Breast epithelium (tissue), 3 donors: Measurements from ENCODE around the gene LRR1.
"Not testable (repeated sequence)": the region's sequence is repeated elsewhere in the genome, so short reads cannot be mapped to it uniquely, and the experiment has no call there.

Experiments
- POLR2A ChIP-seq: fragments of 450-650 bp; IDR thresholded peaks from one replicate; pipeline ENCODE4 v1.6.1; 2016; ENCODE audit warnings: antibody characterized with exemption, mild to moderate bottlenecking, moderate library complexity
- TF ChIP-seq, protein P1 (sequence below), 3 donors: fragments of 450-650 bp; IDR thresholded peaks; one replicate each; pipeline ENCODE4 v1.5.1; 2016 to 2017; ENCODE audit warnings: antibody characterized with exemption in 3 of 3, mild to moderate bottlenecking in 3 of 3, moderate library complexity in 3 of 3

GRCh38 chr14:49584981-49585640 is 13.6 kb upstream of the LRR1 start:
- TF ChIP-seq POLR2A, result not testable (repeated sequence)
- TF ChIP-seq, protein P1, sequence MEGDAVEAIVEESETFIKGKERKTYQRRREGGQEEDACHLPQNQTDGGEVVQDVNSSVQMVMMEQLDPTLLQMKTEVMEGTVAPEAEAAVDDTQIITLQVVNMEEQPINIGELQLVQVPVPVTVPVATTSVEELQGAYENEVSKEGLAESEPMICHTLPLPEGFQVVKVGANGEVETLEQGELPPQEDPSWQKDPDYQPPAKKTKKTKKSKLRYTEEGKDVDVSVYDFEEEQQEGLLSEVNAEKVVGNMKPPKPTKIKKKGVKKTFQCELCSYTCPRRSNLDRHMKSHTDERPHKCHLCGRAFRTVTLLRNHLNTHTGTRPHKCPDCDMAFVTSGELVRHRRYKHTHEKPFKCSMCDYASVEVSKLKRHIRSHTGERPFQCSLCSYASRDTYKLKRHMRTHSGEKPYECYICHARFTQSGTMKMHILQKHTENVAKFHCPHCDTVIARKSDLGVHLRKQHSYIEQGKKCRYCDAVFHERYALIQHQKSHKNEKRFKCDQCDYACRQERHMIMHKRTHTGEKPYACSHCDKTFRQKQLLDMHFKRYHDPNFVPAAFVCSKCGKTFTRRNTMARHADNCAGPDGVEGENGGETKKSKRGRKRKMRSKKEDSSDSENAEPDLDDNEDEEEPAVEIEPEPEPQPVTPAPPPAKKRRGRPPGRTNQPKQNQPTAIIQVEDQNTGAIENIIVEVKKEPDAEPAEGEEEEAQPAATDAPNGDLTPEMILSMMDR (IDR thresholded peaks at IDR 0.05), result not testable (repeated sequence)
